Stimulated activated CD8-positive, alpha-beta memory T cell treated with anti-CD3 and anti-CD28 coated beads, Interleukin-7, amount 100 ng/mL, for 4 hours (primary cell): Measurements from ENCODE around the gene GPAM.
"Not testable (repeated sequence)": the region's sequence is repeated elsewhere in the genome, so short reads cannot be mapped to it uniquely, and the experiment has no call there.

Experiments used
- DNase-seq, 2 donors: peaks; one replicate each; pipeline ENCODE4 v3.0.0-alpha.2; 2020; ENCODE audit warnings: low read depth in 2 of 2

Gene GPAM

GRCh38 chr10:112135604-112136003 is 48.0 kb downstream of the GPAM start:
- no peak for DNase-seq

- DNase-seq = no peak
Measured at GRCh38 chr10:112132435-112132834, 51.1 kb downstream of the GPAM start.

- DNase-seq = no peak
Measured at GRCh38 chr10:112131996-112132395, 51.6 kb downstream of the GPAM start.

GRCh38 chr10:112131346-112131745 is 52.2 kb downstream of the GPAM start:
- DNase-seq = no peak

- DNase-seq = no peak
Measured at GRCh38 chr10:112126901-112127300, 56.7 kb downstream of the GPAM start.

- DNase-seq = no peak
Measured at GRCh38 chr10:112126172-112126571, 57.4 kb downstream of the GPAM start.

- DNase-seq = no peak
Measured at GRCh38 chr10:112124866-112125265, 58.7 kb downstream of the GPAM start.

GRCh38 chr10:112122827-112123226 is 60.7 kb downstream of the GPAM start:
- DNase-seq = no peak

- DNase-seq = no peak
Measured at GRCh38 chr10:112120491-112120890, 63.1 kb downstream of the GPAM start.

GRCh38 chr10:112115781-112116385 is 67.7 kb downstream of the GPAM start:
- peak in 1 of 2 donors; percentile 2 for DNase-seq

GRCh38 chr10:112109779-112110178 is 73.8 kb downstream of the GPAM start:
- DNase-seq = not testable (repeated sequence)
